GM18909 (cell line): ENCODE results near the gene NRTN.
"Not testable (repeated sequence)": the region's sequence is repeated elsewhere in the genome, so short reads cannot be mapped to it uniquely, and the experiment has no call there.

Experiments used
- ATAC-seq: cut with Tn5 transposase; IDR thresholded peaks from one replicate; pipeline ENCODE4 v1.9.1; 2021; ENCODE audit warnings: mild to moderate bottlenecking; ENCODE audit not compliant: unreplicated experiment, poor library complexity

Gene NRTN

DNA sequence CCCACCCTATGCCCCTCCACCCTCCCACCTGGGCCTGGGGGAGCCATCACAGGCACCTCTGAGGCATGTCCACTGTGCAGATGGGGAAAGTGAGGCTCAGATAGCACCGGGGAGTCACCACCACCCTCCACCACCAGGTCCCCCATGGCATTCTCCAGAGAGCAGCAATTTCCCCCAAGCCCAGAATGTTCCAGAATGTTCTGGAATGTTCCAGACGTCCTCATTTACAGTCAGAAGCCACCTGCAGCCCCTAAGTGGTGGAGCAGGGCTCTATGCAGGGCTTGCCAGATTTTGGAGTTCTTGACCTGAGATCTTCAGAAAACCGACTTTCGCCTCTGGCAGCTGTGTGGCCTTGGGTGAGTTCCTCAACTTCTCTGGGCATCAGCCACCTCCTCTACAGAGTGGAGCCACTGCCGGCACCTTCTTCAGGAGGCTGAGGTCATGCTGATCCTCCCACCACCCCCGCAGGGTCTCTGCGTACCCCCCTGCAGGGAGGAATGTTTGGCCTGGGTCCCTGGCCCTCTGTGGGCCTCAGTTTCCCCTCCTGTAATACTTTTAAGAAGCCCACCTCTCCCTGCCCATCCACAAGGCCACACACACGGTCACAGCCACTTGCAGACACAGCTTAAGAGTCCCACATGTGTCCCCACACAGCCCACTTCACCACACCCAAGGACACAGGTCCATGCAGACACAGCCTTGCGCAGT lies 59.3 kb downstream of the NRTN start:
- no peak for ATAC-seq

DNA sequence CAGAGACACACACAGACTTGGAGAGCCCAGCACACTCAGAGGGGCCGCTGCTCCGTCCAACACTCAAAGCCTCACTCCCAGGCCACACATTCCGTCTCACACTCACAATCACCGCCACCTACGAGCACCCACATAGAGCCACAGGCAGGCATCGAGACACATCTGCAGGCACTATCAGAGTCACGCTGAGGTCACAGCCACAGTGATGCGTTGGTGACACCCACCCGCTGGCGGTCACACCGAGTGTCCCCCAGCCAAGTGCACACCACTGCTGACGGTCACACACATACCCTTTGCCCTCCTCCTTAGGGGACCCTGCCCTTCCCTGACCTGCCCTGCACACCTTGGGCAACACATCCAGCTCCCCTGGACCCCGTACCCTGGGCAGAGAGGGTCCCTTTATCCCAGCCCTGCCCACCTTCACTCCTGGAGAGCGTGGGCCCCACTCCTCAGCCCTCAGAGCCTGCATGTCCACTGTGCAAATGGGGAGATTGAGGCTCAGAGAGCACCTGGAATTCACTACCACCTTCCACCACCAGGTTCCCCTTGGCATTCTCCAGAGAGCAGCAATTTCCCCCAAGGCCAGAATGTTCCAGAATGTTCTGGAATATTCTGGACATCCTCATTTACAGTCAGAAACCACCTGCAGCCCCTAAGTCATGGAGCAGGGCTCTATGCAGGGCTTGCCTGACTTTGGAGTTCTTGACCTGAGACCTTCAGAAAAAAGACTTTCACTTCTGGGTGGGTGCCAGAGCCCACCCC lies 60.0 kb downstream of the NRTN start:
- ATAC-seq = no peak

DNA sequence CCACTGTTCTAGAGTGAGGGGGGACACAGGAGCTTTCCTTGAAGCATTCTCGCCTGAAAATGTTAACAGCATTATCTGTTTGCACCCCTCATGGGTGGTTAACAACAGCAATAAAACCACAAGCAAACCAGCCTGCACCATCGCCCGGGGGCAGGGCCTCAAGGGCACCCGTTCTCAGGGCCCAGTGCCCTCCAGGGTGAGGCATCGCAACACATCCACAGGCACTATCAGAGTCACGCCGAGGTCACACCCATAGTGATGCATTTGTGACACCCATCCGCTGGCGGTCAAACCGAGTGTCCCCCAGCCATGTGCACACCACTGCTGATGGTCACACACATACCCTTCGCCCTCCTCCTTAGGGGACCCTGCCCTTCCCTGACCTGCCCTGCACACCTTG lies 60.9 kb downstream of the NRTN start:
- ATAC-seq = no peak

DNA sequence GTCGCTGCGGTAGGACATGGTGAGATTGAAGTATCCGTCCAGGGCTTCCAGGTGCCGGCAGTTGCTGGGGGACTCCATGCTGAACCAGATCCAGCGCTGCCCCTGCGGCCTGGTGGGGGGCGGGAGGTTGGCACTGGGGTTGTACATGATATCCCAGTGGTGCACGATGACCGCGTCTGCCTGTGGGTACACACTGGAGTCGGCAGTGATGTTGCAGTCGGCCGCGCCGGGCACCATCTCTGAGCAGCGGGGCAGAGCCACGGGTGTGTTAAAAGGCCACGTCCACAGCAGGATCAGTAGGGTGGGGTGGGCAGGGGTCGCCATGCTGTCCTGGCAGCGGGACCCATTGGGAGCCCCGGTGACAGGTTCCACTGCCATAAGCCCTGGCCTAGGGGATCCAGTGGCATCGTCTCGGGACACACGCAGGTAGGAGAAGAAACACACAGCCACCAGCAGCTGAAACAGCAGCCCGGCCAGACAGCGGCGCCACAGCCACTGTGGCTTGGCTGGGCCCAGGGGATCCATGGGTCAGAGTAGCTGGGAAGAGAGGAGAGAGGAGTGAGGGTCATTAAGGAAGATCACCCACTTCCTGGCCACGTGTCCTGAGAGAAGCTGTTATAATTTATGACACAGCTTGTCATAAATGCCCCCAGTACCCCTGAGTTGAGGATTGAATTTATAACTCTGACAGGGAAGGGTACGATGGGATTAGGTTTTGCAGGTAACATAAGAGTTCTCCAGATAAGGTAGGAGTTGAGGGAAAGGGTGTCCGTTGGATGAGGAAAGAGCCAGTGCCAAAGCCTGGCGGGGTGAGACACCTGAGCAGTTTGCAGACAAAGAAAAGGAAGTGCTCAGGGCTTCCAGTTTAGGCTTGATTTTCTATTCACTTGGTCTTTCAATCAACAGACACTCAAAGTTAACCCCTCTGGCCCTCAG lies 62.6 kb downstream of the NRTN start:
- ATAC-seq = no peak

DNA sequence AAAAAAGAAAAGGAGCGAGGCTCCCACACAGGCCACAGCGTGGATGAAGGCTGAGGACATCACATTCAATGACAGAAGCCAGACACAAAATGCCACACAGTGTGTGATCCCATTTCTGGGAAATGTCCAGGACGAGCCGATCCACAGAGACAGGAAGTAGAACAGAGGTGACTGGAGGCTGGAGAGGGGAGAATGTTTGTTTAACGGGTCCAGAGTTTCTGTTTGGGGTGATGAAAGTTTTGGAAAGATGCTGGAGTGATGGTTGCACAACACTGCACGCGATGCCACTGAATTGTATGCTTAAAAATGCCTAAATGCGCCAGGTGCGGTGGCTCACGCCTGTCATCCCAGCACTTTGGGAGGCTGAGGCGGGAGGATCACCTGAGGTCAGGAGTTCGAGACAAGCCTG lies 66.1 kb downstream of the NRTN start:
- ATAC-seq = no peak

DNA sequence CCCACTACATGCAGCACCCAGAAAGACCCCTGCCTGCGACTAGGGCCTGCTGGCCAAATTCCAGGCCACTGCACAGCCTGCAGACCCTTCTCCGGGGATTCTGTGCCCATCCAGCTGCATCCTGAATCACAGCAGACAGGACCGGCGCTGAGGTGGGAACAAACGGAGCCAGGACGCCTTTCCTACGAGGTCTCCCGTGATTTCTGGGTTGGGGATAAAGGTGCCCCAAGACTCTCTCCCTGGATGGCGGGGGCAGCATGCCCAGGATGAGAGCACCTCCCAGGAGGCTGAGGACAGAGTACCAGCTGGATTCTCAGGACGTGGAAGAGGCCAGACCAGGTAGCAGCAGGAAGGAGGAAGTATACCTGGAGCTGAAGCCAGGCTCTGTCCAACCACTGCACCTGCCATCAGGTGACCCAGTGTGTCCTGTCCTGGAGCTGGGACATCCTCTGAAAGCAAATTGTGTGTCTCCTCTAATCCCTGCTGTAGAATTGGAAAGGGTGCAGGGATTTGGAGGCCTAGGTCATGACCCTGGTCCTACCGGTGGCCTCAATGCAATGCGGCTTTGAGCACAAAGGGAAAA lies 68.8 kb downstream of the NRTN start:
- ATAC-seq = no peak

DNA sequence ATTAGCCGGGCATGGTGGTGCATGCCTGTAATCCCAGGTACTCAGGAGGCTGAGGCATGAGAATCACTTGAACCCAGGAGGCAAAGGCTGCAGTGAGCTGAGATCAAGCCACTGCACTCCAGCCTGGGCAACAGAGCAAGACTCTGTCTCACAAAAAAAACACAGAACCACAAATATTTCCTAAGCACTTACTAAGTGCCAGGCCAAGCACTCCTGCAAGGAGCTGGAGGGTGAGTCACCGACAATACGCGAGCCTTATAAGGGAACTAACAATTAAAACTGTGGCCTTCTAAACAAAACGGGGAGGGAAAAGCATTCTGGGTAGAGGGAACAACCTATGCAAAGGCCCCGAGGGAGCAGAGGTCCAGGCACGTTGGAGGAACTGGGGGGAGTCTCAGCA lies 69.6 kb downstream of the NRTN start:
- ATAC-seq = not testable (repeated sequence)

DNA sequence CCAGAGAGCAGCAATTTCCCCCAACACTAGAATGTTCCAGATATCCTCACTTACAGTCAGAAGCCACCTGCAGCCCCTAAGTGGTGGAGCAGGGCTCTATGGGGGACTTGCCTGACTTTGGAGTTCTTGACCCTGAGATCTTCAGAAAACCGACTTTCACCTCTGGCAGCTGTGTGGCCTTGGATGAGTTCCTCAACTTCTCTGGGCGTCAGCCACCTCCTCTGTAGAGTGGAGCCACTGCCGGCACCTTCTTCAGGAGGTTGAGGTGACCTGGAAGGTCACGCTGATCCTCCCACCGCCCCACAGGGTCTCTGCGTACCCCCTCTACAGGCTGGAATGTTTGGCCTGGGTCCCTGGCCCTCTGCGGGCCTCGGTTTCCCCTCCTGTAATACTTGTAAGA lies 72.6 kb downstream of the NRTN start:
- no peak for ATAC-seq

DNA sequence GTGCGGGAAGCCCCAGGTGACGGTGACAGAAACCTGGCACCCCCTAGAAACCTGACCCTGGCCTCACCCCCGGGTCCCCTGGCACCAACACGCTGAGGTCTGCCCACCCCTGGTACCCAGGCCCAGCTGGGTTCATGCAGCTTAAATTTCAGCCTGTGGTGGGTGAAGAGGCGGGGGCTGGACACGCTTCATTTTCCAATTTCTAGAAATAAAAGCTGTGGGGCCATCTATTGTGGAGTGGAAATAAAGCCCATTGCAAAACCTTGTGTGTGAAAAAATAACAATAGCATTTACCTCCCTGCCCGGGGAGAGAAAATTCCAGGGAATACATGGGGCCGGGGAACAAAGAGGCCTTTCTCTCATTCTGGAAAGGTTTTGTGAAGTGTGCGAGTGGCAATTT lies 73.0 kb downstream of the NRTN start:
- ATAC-seq = no peak
